ENCODE measurements around the gene CAPZB.

CAPZB gene

DNA sequence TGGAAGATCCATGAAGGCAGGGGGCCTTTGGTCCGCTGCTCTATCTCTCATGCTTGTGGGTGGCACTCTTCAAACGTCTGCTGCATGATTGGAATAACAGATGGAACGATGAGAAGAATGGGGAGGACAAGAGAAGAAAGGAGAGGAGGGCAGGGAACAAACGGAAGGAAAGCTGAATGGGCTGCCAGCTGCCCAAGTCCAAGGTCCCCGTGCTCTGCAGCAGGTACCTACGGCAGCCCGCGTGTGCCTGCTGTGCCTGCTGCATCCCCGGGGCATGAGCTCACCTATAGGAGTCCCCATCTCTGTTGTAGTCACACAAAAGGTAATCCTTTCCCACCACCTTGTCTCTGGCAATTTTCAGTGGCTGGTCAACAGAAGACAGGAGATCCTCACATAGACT lies 100.1 kb downstream of the CAPZB start:
- DNase-seq (ENCODE audit: low read depth): no peak

DNA sequence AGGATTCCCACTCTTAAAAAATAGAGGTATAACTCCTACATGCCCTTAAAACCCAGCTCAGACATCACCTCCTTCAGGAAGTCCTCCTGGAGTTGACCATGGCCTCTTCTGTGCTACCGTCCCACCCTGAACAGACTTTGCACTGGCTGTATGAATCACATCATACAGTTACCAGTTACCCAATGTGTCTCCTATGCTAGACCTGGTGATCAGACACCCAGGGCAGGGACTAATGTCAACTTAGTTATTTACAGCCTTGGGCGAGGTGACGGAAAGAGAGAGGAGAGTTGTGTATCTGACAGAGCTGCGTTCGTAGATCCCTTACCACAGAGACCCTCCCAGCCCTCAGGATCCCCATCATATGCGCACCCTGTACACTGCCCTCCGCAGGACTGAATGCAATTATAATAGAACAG lies 100.6 kb downstream of the CAPZB start:
- DNase-seq (ENCODE audit: low read depth): no peak

DNA sequence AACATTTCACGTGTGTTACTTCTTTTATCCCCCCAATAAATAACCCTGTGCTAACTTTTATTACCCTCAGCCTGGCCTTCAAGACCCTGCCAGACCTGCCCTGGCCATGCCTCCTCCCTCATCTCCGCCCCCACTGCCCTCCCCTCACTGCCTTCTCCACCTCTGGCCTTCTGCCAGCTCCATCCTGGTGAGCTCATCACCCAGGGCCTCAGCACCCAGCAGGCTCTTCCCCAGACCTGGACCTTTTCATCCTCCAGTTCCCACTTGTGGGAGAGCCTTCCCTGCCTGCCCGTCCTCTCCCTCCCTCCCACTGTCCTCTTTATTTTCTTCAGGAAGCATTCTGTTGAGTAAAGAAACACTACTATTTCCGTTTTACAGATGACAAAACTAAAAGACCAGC lies 101.2 kb downstream of the CAPZB start:
- no peak for DNase-seq (ENCODE audit: low read depth)

DNA sequence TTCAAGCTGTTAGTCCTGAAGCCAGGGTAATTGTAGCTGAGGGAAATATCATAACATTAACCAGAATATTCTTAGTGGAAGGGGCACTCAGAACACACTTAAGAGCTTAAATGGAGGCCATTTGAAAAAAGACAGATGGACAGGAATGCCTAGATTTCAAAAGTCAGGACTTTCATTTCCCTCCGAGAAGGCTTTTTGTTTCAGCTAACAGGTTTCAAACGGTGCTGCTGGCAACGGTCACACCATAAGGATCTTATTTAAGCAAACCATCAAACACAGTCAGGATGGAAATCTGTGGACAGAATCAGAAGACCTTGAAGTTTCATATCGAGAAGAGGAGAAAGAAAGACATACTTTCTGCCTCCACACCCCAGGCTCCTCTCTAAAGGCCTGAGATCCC lies 103.1 kb downstream of the CAPZB start:
- DNase-seq (ENCODE audit: low read depth): no peak

DNA sequence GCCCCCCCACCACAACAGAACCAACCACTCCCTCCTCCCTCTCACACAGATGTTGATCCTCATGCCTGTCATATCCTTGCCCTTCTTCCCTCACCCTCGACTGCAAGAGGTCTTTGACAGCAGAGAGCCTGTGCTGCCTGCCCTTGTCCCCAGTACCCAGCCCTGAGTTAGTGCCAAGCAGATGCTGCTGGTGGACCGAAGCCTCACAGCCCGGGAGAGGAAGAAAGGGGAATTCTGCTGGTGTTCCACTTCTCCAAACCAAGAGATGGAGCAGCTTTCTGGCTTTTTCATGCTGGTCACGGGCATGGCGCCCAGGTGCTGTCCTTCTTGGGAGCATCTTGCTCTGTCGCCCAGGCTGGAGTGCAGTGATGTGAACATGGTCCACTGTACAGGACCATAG lies 104.1 kb downstream of the CAPZB start:
- no peak for DNase-seq (ENCODE audit: low read depth)

DNA sequence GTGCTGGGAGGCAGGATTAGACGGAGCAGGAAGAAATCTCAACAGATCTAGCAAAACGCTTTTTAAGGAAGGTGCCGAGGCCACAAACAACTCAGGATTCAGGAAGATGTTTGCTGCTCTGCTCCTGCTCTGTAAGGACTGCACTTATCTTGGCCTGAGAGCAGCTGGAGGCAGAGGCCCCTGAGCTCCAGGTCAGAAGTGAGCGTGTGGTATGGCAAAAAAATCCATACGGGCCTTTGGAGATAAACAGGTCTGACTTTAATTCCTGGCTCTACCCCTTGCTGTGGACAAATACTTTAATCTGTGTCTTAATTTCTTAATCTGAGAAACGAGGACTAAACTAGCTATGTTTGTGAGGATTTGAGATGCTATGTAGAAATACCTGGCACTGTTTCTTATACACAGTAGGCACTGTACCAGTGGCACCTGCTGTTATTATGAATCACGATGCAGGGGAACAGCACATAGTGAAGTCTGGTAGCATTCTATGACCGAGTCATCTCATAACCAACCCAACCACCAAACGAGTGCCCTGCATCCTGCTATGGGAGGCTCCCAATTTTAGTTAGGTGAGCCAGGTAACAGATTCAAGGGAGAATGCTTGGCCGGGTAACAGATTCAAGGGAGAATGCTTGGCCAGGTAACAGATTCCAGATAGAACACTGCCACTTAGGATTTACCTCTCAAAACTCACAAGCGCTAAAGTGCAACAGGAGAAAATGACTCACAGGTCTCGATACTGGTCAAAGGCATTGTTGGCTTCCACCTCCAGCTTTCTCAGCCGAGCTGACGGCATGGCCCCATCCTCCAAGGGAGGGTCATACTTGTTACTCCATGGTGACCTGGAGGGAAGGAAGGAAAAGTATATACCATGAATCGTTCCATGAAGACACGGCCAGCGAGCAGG lies 107.3 kb downstream of the CAPZB start:
- DNase-seq (ENCODE audit: low read depth): no peak

DNA sequence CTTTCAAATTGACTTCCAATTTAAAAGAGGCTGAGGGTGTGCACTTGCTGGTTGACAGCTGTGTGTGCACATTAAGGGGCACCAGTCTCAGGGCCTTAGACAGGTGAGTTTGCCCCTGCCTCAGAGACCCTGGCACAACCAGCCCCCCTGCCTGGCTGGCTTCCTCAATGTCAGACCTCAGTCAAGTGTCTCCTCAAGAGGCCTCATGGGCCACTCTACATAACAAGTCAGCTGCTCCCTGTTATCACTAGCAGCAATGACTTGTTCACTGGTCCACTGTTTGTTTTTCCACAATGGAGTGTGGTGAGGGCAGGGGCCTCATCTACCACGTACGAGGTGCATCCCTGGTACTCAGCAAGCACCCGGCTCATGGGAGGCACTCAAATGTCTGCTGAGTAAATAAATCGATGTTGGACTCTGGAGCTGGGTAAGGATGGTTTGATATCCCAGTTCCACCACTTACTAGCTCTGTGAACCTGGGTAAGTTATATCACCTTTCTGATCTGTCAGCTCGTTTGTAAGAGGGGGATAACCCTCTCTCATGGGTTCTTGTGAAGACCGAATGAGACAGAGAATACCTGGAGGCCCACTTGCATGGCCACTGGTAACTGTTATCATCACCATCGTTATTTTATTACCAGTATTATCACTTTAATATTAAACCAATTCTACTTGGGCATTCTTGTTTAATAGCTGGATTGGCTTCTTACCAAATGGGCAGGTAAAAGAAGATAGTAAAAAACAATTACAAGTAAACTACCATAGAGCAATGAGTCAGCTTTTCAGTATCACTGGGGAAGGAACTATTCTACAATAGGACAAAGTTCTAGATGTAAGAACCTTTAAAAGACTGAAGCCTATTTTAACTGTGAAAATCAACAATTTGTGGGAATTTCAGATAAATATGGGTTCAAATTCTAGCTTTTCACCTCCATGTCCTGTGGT lies 108.6 kb downstream of the CAPZB start:
- no peak for DNase-seq (ENCODE audit: low read depth)

DNA sequence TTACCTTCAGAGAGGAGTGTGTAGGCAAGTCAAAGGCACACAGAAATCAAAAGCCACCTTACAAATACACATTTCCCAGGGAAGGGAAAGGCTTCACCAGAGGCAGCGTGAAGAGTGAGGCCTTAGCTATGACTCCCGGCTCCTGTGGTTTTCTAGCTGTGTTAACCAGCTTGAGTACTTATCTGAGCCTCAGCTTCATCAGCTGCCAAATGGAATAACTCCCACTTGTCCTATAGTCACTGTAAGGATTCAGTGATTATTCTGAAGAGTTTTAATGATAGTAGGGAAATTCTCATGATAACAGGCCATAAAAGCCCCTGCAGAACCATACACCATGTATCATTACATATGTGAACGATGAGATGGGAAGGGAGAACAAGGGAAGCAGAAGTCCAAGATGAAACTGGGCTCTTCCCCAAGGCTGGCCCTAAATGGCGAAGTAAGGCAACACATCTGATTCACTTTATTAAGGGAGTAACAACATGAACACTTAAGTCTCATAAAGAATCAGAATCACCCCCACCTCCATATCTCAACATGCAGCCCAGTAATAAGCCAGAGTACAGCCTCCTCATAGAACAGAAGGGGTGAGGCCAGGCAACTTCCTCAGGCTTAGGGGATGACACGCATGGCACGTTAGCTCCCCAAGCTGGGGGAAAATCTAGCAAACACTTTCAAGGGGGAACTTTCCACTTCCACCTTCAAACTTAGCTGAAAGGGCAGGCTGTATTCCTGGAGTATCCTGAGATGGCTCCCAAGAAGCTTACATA lies 109.5 kb downstream of the CAPZB start:
- no peak for DNase-seq (ENCODE audit: low read depth)

DNA sequence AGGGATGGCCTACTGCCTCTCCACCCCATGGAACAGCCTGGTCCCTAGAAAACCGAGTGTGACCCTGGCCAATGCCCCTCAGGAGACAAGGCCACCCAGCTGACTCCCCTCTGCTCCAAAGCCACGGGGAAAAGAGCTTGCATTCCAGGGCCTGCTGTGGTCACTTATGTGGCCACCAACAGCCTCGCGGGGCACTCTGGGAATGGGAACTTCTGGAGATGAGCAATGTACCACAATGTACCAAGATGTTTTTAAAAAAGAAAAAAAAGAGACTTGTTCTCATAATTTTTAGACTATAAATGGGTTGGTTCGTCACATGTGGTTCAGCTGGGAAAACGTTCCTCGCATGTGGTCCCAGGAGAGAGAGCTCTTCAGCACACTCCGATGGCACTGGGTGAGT lies 110.4 kb downstream of the CAPZB start:
- DNase-seq (ENCODE audit: low read depth): no peak

DNA sequence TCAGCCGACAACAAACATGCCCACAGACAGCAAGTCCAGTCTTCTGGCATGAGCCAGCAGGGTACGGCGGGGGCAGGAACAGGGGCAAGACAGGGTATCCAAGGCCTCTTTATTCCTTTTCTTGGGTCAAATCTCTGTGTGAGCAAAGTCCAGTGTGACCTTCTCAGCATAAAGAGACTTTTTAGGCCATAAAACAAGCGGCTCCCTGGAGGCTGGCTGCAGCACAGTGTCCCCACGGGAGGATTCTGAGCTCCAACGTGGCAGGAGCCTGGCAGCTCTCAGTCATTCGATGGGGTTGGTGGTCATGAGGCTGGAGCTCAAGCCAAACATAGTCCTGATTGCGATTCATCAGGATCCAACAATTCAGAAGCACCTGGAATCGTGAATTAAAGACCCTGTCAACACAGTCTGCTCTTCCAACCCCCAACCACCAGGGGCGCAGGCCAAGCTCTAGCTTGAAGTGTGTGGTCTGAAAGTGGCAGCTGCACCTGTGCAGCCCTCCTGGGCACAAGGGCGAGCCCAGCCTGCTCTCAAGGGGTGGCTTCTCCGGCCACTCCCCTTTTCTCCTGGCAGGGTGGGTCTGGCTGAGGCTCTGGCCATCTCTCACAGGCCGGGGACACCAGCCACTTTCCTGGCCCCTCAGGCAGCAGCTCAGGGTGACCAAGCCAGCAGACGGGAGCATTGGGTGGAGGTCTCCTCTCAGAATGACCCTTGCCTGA lies 111.1 kb downstream of the CAPZB start:
- no peak for DNase-seq (ENCODE audit: low read depth)

DNA sequence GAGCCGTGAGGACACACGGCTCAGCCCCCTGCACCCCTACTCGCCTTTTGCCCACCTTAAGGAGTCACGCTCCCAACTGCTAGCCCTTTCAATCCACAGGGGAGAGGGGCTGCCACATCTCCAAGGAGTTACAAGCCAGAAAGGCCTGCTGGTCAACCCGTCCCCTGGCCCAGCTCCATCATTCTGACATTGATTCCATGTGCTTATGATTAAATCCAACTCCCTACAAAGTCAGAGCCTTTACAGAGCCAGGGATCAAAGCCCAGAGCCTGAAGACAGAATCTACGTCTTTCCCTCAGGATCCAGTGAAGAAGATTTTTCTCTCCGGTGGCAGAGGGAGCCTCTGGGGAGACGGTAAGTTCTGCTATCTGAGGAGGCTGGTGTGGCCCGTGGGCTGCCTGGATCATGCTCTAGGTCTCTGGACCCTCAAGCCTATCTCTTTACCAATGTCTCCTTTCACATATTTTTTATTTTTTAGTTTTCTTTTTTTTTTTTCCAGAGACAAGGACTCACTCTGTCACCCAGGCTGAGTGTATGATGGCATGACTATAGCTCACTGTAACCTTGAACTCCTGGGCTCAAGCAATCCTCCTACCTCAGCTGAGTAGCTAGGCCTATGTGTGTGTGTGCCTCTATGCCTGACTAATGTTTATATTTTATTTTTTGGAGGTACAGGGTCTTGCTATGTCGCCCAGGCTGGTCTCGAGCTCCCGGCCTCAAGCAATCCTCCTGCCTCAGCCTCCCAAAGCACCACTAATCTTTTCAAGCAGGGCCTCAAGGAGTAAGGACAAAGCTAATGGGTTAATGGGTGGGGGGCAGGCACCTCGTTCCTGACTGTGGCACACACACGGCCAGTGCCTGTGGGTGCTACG lies 111.9 kb downstream of the CAPZB start:
- DNase-seq (ENCODE audit: low read depth): no peak

DNA sequence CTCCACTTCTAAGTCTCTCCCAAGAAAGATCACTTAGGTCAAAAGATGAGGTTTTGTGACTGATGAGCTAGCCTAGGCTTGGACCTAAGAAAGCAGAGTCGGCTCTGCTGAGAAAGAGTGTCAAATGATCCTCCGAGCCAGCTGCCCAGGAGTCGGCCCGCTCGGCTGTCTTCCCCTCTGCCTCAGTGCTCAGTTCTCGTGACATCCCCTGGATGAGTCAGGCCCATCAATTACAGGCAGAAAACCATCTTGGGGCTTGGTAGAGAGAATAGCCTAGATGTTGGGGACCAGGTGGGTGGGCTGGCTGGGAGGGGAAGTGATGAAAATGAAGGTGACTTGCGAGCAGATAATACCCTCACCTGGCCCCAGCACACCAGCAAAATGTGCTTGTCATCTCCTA lies 112.7 kb downstream of the CAPZB start:
- DNase-seq (ENCODE audit: low read depth): no peak

DNA sequence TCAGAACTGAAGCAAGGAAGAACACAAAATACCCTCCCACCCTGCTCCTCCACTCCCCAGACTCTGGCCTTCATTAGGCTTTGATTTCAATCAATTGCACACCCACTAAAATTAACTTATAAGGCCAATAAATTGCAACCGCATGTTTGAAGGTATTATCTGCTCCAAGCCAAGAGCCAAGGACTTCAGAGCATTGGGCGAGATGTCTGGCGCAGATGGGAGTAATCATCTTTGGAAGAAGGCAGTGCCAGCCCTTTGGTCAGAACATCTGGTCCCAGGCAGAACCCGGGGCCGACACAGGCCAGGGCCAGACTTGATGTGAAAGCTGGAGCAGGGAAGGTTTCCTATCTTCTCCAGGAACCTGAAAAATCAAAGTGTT lies 113.2 kb downstream of the CAPZB start:
- DNase-seq (ENCODE audit: low read depth): no peak

DNA sequence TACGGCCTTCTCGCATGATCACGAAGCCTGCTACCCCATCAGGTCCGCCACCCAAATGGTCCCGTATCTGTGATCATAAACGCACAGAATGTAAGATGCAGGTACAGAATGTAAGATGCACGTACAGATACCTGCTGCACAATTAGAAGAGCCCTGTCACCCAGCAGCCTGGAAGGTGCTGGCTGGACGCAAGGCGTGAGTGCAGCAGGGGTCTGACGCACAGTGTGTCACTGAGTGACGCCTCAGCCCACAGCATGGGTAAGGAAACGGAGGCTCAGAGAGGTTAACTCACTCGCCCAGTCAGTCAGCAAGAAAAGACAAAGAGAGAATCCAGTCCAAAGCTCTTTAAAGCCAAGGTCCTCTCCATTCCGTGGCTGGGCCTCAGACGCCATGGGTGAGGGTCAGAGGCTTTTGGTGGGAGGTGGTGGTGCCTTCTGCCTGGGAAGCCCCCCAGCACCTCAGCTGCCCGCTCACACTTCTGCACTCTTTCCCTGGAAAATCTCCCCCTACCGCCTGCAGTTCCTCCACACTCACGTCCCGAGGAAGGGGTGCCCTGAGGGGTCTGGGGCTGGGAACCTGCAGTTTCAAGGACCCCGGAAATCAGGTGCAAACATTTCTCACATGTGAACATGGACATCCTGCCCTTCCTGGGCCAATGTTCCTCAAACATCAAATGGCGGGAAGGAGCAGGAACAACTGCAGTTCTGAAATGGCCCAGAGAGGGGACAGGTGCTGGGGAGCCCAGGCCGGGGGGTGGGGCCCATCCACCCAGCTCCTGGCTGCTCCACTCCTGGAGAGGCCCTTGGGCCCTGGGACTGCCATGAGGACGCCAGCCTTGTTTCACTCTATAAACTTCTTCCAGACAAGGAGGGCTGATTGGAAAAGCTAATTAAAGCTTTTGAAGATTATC lies 113.9 kb downstream of the CAPZB start:
- no peak for DNase-seq (ENCODE audit: low read depth)

DNA sequence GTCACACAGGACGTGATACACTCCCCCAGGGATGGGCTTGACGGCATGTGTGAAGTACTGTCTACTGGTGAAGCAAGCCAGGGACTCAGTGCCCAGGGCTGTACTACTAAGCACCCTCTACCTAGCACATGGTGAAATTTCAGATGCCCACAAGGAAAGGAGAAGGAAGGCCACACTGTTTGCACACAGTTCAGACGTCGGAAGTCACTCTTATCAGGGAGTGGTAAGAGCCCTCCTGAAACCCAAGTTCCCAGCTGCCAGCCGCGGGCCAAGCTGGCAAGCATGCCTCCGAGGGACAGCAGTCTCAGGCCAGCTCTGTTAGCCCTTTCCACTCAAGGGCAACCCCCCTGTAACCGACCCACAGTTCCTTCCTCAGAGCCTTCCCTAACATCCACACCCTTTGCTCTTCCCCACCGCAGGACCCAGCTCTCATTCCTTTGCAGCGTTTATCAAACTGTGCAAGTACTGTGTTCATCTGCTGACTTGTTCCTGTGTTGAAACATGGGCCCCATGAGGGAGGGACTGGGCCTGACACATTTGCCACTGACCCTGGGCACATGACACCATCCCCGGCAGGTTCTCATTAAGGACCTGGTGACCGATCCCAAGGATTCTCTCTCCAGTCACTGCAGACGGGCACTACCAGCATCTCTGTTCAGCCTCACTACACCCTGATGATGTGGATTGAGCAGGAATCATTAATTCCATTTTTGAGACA lies 114.7 kb downstream of the CAPZB start:
- DNase-seq (ENCODE audit: low read depth): no peak

DNA sequence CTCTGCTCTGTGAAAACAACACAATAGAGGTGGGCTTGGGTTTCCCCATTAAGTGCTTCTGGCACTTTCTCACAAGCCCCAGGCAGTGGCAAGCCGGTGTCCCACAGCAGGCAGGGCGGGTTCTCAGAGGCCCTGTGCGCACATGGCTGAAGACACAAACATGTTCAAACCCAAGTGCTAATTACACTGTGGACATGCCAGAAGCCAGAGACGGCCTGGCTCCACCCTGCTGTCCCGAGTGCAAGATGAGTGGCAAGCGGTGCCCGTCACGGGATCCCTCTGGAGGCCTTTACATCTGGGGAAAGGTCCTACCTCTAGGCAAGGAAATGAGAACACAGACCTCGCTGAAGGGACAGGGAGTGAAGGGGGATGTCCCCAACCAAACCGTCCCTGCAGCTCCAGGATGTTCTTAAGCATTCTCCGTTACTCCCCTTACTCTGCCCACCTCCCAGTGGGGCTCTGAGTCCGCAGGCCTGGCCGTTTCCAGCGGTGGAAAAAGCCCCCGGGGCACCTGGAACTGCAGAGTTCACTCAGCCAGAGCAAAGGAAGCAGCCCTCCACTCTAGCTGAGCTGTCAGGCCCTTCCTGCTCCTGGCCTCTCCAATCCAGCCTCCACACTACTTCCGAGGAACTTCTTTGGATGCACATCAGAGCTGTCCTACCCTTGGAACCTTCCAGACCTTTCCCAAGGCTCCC lies 115.8 kb downstream of the CAPZB start:
- no peak for DNase-seq (ENCODE audit: low read depth)

DNA sequence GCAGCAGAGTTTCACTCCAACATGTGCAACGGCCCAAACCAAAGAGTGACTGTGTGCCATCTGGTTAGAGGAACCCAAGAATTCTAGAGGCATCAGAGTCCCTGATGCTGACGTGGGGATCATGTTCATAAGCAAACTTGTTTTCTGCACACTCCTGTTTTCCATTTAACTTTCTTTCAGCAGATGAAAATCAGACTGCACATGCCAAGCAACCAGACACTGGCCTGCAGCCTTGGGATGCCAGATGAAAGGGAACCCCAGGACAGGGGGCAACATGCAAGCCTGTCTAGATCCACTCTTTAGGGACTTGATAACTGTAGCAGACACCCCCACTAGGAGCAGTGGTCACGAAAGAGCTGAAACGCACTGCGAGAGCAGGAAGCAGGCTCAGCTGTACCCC lies 116.4 kb downstream of the CAPZB start:
- DNase-seq (ENCODE audit: low read depth): no peak

DNA sequence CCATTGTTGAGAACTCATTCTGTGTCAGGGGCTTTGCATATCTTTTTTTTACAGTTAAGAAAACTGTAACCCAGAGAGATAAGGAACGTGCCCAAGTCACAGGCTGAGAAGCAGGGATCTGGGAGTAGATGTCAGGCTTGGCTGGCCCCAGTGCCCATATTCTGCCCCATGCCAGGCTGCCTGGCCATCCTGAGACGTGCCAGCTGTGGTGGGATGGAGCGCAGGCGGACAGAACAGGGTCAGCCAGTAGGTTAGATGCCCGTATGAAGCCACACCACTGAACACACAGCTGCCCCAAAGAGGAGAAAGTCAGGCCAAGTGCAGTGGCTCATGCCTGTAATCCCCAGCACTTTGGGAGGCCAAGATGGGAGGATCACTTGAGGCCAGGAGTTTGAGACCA lies 117.3 kb downstream of the CAPZB start:
- no peak for DNase-seq (ENCODE audit: low read depth)
